ENCODE measurements around the gene TBC1D1. TPM values are rescaled to one million over a fixed set of nuclear protein-coding genes. Genes with fewer than 3 reads are reported as not detected.

TBC1D1 gene
- total RNA-seq, 4 donors from 2014 or later: 66.2 to 120 (median 87.9) TPM

- TF ChIP-seq POLR2A (IDR thresholded peaks at IDR 0.05): no peak
- TF ChIP-seq CTCF (IDR thresholded peaks at IDR 0.05): no peak
- H3K36me3 ChIP-seq: peaks cover 0 to 36% (median 0%) of the 10 kb centered on the region in 3 donors
- H3K27me3 ChIP-seq: no peaks in the 10 kb centered on the region
- H3K27ac ChIP-seq: peak overlapping the region in 1 of 4 donors; percentile 27
- no peak for DNase-seq
- H3K4me1 ChIP-seq: no peaks in the 10 kb centered on the region
- H3K4me3 ChIP-seq: no peak overlapping the region
- H3K9me3 ChIP-seq: no peaks in the 10 kb centered on the region
These were observed 135.4 kb downstream of the TBC1D1 start for GRCh38 chr4:38026158-38026740.

GRCh38 chr4:38030023-38030422 is 139.1 kb downstream of the TBC1D1 start:
- Histone ChIP-seq H3K27me3 (no peaks in the 10 kb centered on the region), H3K4me1 (no peaks in the 10 kb centered on the region), H3K4me3 (no peak overlapping the region), H3K36me3 (peaks cover 0 to 37% (median 0%) of the 10 kb centered on the region in 3 donors), H3K9me3 (no peaks in the 10 kb centered on the region), H3K27ac (no peak overlapping the region)
- no peak for TF ChIP-seq CTCF (IDR thresholded peaks at IDR 0.05)
- no peak for DNase-seq

GRCh38 chr4:38034986-38035882 is 144.3 kb downstream of the TBC1D1 start:
- Histone ChIP-seq H3K36me3 (peaks cover 0 to 34% (median 0%) of the 10 kb centered on the region in 3 donors), H3K4me3 (no peak overlapping the region), H3K27ac (peak overlapping the region in 1 of 4 donors; percentile 13), H3K9me3 (no peaks in the 10 kb centered on the region), H3K4me1 (no peaks in the 10 kb centered on the region), H3K27me3 (no peaks in the 10 kb centered on the region)
- peak in 2 of 3 donors; percentile 24 to 57 for DNase-seq
- TF ChIP-seq CTCF (IDR thresholded peaks at IDR 0.05): peak; percentile 23 to 85 (median 80)
- no peak for TF ChIP-seq POLR2A (IDR thresholded peaks at IDR 0.05)

- Histone ChIP-seq H3K36me3 (peaks cover 0 to 35% (median 0%) of the 10 kb centered on the region in 3 donors), H3K9me3 (no peaks in the 10 kb centered on the region), H3K27ac (no peak overlapping the region), H3K4me1 (no peaks in the 10 kb centered on the region), H3K4me3 (no peak overlapping the region), H3K27me3 (no peaks in the 10 kb centered on the region)
- no peak for DNase-seq
- TF ChIP-seq POLR2A (IDR thresholded peaks at IDR 0.05): no peak
- TF ChIP-seq CTCF (IDR thresholded peaks at IDR 0.05): no peak
These were observed 145.7 kb downstream of the TBC1D1 start for GRCh38 chr4:38036548-38036947.

- Histone ChIP-seq H3K4me1 (no peaks in the 10 kb centered on the region), H3K9me3 (no peaks in the 10 kb centered on the region), H3K36me3 (peaks cover 0 to 36% (median 0%) of the 10 kb centered on the region in 3 donors), H3K27ac (no peak overlapping the region), H3K4me3 (no peak overlapping the region), H3K27me3 (no peaks in the 10 kb centered on the region)
- no peak for TF ChIP-seq POLR2A (IDR thresholded peaks at IDR 0.05)
- TF ChIP-seq CTCF (IDR thresholded peaks at IDR 0.05): no peak
- DNase-seq: no peak
These were observed 146.7 kb downstream of the TBC1D1 start for GRCh38 chr4:38037612-38038011.
